WERI-Rb-1 (cell line): ENCODE data around the gene MAP7D1.
A peak's percentile ranks its signal among the peaks of the same experiment; 100 is the strongest.

Experiments used
- DNase-seq: peaks from one replicate; pipeline ENCODE4 v3.0.0-alpha.2; 2020
- H3K27ac ChIP-seq: fragments of 250-450 bp; sonication (Bioruptor Pico); 2 replicates; pipeline ENCODE4 v1.5.1; 2020; ENCODE audit warnings: mild to moderate bottlenecking, moderate library complexity
- H3K27me3 ChIP-seq: fragments of 250-450 bp; sonication (Bioruptor Pico); 2 replicates; pipeline ENCODE4 v1.5.1; 2021; ENCODE audit warnings: mild to moderate bottlenecking, low read depth, moderate library complexity; ENCODE audit not compliant: insufficient read depth, severe bottlenecking
- H3K36me3 ChIP-seq: fragments of 250-450 bp; sonication (Bioruptor Pico); 2 replicates; pipeline ENCODE4 v1.5.1; 2020; ENCODE audit warnings: mild to moderate bottlenecking, moderate library complexity
- H3K4me3 ChIP-seq: 2 replicates; pipeline ENCODE4 v1.5.1; 2011; ENCODE audit warnings: low read depth, mild to moderate bottlenecking, control low read depth, low read length
- H3K9me3 ChIP-seq: fragments of 250-450 bp; sonication (Bioruptor Pico); 2 replicates; pipeline ENCODE4 v1.5.1; 2021; ENCODE audit warnings: mild to moderate bottlenecking, moderate library complexity; ENCODE audit not compliant: severe bottlenecking
- CTCF ChIP-seq: IDR thresholded peaks from 2 replicates; pipeline ENCODE4 v1.5.1; 2011; ENCODE audit warnings: low read depth, mild to moderate bottlenecking, control low read depth, inconsistent platforms, low read length

Gene MAP7D1

GRCh38 chr1:36132029-36132428 lies 23.9 kb upstream of the MAP7D1 start:
- peaks cover 9% of the 10 kb centered on the region for H3K36me3 ChIP-seq
- no peaks in the 10 kb centered on the region for H3K27me3 ChIP-seq
- H3K4me3 ChIP-seq = no peak overlapping the region
- H3K9me3 ChIP-seq = peaks cover 3% of the 10 kb centered on the region
- H3K27ac ChIP-seq = no peak overlapping the region
- DNase-seq = no peak
- no peak for TF ChIP-seq CTCF

GRCh38 chr1:36133484-36133883 lies 22.5 kb upstream of the MAP7D1 start:
- Histone ChIP-seq H3K36me3 (peaks cover 24% of the 10 kb centered on the region), H3K27me3 (no peaks in the 10 kb centered on the region), H3K27ac (no peak overlapping the region), H3K9me3 (peaks cover 3% of the 10 kb centered on the region), H3K4me3 (no peak overlapping the region)
- no peak for DNase-seq
- no peak for TF ChIP-seq CTCF

- no peak for TF ChIP-seq CTCF
- peaks cover 25% of the 10 kb centered on the region for H3K36me3 ChIP-seq
- H3K9me3 ChIP-seq = no peaks in the 10 kb centered on the region
- H3K4me3 ChIP-seq = no peak overlapping the region
- no peak for DNase-seq
- H3K27me3 ChIP-seq = no peaks in the 10 kb centered on the region
- no peak overlapping the region for H3K27ac ChIP-seq
Measured at GRCh38 chr1:36134031-36134430, 21.9 kb upstream of the MAP7D1 start.

GRCh38 chr1:36134505-36135329 lies 21.2 kb upstream of the MAP7D1 start:
- Histone ChIP-seq H3K9me3 (no peaks in the 10 kb centered on the region), H3K27me3 (no peaks in the 10 kb centered on the region), H3K4me3 (no peak overlapping the region), H3K36me3 (peaks cover 31% of the 10 kb centered on the region), H3K27ac (no peak overlapping the region)
- peak; percentile 68 for DNase-seq
- TF ChIP-seq CTCF = peak; percentile 84

GRCh38 chr1:36135330-36135667 lies 20.7 kb upstream of the MAP7D1 start:
- H3K36me3 ChIP-seq = peaks cover 32% of the 10 kb centered on the region
- H3K27ac ChIP-seq = no peak overlapping the region
- no peak overlapping the region for H3K4me3 ChIP-seq
- H3K27me3 ChIP-seq = no peaks in the 10 kb centered on the region
- no peaks in the 10 kb centered on the region for H3K9me3 ChIP-seq
- no peak for DNase-seq
- no peak for TF ChIP-seq CTCF

- no peak overlapping the region for H3K4me3 ChIP-seq
- no peak for TF ChIP-seq CTCF
- no peaks in the 10 kb centered on the region for H3K9me3 ChIP-seq
- no peak overlapping the region for H3K27ac ChIP-seq
- no peak for DNase-seq
- H3K27me3 ChIP-seq = no peaks in the 10 kb centered on the region
- H3K36me3 ChIP-seq = peaks cover 32% of the 10 kb centered on the region
Measured at GRCh38 chr1:36135796-36136195, 20.2 kb upstream of the MAP7D1 start.
